HG03060 (cell line): ENCODE measurements around the gene GPR42.
A peak's percentile ranks its signal among the peaks of the same experiment; 100 is the strongest.
"Not testable (repeated sequence)": the region's sequence is repeated elsewhere in the genome, so short reads cannot be mapped to it uniquely, and the experiment has no call there.

ENCODE experiments used
- ATAC-seq: cut with Tn5 transposase; IDR thresholded peaks from one replicate; pipeline ENCODE4 v1.9.1; 2021; ENCODE audit warnings: low read depth, moderate number of reproducible peaks; ENCODE audit not compliant: unreplicated experiment

GPR42 gene

DNA sequence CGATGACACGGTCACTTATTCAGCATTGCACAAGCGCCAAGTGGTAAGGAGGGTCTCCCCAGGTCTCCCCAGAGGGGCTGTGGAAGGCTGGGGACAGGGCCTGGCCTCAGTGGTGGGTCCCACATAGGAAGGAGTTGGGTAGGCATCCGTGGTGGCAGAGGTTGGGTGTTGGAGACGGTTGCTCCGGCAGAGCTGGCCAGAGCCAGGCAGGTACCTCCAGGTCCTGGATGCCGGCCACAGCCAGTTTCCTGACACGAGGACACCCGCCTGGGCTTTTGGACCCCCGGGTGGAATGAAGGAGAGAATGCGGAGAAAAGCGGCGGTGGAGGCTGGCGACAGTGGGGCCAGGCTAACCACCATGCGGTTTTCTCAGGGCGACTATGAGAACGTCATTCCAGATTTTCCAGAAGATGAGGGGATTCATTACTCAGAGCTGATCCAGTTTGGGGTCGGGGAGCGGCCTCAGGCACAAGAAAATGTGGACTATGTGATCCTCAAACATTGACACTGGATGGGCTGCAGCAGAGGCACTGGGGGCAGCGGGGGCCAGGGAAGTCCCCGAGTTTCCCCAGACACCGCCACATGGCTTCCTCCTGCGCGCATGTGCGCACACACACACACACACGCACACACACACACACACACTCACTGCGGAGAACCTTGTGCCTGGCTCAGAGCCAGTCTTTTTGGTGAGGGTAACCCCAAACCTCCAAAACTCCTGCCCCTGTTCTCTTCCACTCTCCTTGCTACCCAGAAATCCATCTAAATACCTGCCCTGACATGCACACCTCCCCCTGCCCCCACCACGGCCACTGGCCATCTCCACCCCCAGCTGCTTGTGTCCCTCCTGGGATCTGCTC lies 24.4 kb upstream of the GPR42 start:
- ATAC-seq, result no peak

DNA sequence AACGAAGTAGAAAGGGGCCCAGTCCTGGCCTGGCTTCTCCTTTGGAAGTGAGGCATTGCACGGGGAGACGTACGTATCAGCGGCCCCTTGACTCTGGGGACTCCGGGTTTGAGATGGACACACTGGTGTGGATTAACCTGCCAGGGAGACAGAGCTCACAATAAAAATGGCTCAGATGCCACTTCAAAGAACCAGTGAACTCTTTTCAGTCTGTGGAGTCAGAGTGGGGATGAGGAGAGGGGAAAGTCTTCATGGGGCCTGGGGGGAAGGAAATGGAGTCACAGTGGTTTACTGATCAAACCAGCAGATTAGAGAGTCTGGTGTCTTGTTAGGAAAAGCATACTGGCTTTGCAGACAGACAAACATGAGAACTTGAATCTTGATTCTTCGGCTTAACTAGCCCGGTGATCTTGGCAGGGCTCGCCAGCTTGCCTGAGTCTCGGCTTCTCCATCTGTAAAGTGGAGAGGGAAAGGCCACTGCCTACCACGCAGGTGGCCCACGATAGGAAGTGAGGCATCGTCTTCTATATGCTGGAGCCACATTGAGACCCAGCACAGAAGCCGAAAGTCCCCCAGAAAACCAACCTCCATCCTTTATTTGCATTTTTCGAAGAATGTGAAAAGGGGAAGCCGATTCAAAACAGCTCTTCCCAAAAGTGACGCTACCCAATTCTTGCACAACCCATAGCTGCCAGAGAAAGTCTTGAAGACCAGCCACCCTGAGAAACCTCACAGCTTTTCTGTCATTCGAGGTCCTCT lies 23.5 kb upstream of the GPR42 start, which contains the start of gene FFAR1:
FFAR1 (plus strand) TSS at position 732 of the 759 bp plus-strand sequence. CDS start 3,650 bp downstream, outside the sequence.
- ATAC-seq, result peak; percentile 48

- no peak for ATAC-seq
These were observed 23.0 kb upstream of the GPR42 start for GRCh38 chr19:35347930-35348298.

GRCh38 chr19:35348911-35349611 lies 21.8 kb upstream of the GPR42 start:
- ATAC-seq, result no peak

DNA sequence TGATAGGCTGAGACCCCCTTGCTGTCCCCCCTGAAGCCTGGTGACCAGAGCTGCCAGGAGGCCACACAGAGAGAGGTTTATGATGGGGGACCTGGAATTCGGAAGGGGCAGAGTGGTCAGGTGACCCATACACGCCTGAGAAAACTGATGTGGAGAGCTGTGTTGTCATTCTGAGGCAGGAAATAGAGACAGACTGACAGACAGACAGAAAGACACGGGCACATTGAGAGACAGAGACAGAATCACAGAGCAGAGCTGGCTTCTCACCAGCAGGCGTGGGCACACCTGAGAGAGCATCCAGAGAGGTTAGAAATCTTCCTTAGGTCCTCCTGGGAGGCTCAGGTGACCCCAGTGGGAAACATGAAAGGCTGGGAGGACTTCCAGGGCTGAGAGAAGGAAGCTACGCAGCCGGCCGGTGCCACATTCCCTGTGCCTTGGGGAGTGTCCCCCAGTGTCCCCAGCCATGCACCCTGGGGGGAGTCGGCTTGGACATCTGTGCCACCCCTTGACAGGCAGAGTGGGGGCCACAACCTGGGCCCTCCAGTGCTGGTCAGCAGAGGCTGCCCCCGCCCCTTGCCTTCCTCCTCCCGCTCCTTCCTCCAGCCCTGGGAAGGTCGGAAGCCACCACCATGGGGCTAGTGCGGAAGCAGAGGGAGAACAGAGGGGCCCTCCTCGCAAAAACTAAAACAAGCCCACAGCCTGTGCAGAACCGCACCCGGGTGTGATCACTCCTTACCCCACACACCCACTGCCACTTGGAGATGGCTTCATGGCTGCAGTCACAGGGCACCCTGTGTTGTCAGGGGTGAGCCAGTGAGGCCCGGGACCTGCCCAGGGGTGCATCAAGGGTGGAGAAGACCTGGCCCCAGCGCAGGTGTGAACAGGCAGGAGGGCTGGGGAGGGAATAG lies 21.0 kb upstream of the GPR42 start:
- no peak for ATAC-seq

DNA sequence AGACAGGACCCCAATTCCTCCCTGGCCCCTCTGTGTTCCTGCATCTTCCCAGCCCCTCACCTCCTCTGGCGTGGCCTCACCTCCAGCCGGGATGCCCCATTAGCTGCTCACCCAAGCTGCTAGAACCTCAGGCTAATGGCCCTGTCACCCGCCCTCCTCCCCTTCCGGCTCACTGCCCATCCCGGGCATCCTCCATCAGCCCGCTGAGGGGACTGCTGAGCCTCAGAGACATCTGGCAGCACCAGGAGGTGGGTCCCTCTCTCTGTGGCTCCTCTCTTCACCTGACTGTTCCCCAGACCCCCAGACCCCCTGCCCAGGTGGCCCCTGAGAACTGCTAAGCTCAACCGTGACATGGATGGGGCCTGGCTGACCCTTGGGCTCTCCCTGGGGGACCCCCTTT lies 20.3 kb upstream of the GPR42 start:
- ATAC-seq, result no peak

DNA sequence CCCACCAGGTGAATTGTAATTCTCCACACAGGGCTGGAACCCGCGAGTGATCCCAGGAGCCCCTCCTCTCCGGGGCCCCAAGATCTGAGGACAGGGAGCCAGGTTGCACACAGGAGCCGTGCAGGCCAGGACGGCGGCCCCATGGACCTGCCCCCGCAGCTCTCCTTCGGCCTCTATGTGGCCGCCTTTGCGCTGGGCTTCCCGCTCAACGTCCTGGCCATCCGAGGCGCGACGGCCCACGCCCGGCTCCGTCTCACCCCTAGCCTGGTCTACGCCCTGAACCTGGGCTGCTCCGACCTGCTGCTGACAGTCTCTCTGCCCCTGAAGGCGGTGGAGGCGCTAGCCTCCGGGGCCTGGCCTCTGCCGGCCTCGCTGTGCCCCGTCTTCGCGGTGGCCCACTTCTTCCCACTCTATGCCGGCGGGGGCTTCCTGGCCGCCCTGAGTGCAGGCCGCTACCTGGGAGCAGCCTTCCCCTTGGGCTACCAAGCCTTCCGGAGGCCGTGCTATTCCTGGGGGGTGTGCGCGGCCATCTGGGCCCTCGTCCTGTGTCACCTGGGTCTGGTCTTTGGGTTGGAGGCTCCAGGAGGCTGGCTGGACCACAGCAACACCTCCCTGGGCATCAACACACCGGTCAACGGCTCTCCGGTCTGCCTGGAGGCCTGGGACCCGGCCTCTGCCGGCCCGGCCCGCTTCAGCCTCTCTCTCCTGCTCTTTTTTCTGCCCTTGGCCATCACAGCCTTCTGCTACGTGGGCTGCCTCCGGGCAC lies 19.3 kb upstream of the GPR42 start:
- ATAC-seq, result no peak

- no peak for ATAC-seq
These were observed 18.8 kb upstream of the GPR42 start for GRCh38 chr19:35352177-35352447.

- no peak for ATAC-seq
These were observed 18.2 kb upstream of the GPR42 start for GRCh38 chr19:35352448-35353304.

GRCh38 chr19:35353635-35354034 lies 17.2 kb upstream of the GPR42 start:
- no peak for ATAC-seq

DNA sequence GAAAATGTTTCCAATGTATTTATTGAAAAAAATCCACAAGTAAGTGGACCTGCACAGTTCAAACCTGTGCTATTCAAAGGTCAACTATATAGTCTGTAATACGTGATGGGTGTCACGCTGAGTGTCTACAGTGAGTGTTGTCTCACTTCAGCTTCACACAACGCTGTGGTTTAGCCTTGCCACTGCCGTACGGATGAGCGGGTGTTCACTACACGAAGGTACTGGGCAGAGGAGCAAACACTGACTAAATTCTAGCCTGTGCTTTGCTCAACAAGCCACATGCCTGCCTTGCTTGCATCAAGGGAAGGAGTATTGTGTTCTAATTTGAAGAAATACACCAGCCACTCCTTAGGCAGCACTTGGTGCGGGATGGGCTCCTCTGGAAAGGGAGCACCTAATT lies 16.0 kb upstream of the GPR42 start:
- no peak for ATAC-seq

GRCh38 chr19:35355791-35356460 lies 14.9 kb upstream of the GPR42 start:
- ATAC-seq, result no peak

- ATAC-seq, result no peak
These were observed 12.8 kb upstream of the GPR42 start, which contains the start of gene FFAR3 for GRCh38 chr19:35357867-35358573. Gene FFAR3 (plus strand): TSS chr19:35358460. CDS start chr19:35358891, 431 bp downstream.

DNA sequence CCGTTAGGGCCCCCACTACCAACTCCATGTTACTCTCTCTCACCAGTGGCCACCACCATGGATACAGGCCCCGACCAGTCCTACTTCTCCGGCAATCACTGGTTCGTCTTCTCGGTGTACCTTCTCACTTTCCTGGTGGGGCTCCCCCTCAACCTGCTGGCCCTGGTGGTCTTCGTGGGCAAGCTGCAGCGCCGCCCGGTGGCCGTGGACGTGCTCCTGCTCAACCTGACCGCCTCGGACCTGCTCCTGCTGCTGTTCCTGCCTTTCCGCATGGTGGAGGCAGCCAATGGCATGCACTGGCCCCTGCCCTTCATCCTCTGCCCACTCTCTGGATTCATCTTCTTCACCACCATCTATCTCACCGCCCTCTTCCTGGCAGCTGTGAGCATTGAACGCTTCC lies 12.0 kb upstream of the GPR42 start:
- ATAC-seq, result not testable (repeated sequence)

DNA sequence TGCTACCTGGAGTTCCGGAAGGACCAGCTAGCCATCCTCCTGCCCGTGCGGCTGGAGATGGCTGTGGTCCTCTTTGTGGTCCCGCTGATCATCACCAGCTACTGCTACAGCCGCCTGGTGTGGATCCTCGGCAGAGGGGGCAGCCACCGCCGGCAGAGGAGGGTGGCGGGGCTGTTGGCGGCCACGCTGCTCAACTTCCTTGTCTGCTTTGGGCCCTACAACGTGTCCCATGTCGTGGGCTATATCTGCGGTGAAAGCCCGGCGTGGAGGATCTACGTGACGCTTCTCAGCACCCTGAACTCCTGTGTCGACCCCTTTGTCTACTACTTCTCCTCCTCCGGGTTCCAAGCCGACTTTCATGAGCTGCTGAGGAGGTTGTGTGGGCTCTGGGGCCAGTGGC lies 11.5 kb upstream of the GPR42 start:
- ATAC-seq, result not testable (repeated sequence)

DNA sequence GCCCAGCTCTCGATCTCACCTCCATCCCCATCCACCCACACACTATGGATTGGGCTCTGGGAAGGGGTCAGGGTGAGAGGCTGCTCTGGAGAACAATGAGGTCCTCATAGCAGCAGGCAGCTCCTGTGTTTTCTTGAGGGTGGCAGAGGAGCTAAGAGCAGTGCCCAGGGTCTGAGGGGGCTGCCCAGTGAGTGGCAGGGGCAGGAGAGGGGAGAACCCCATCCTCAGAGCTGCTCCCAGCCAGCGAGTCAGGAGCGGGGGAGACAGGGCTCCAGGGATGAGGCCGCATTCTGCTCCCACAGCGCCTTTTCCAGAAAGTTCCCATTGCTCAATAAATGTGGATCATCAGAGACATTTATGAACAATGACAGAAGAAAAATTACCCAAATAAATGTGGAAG lies 10.8 kb upstream of the GPR42 start:
- ATAC-seq, result not testable (repeated sequence)

GRCh38 chr19:35360880-35361420 lies 9.9 kb upstream of the GPR42 start:
- ATAC-seq, result no peak
